AG20443 (cell line): ENCODE measurements around the gene DNAJC13.
A peak's percentile ranks its signal among the peaks of the same experiment; 100 is the strongest.

ENCODE experiments used
- DNase-seq: peaks from one replicate; pipeline ENCODE4 v3.0.0; 2012; ENCODE audit warnings: low spot score, mixed read lengths

Gene DNAJC13

GRCh38 chr3:132486099-132486498, 68.8 kb downstream of the DNAJC13 start:
- DNase-seq, result peak; percentile 60

- no peak for DNase-seq
Observed at GRCh38 chr3:132488151-132488550, 70.8 kb downstream of the DNAJC13 start.

- no peak for DNase-seq
Observed at GRCh38 chr3:132499071-132499470, 81.8 kb downstream of the DNAJC13 start.

GRCh38 chr3:132503559-132503958, 86.3 kb downstream of the DNAJC13 start:
- no peak for DNase-seq

- DNase-seq, result no peak
Observed at GRCh38 chr3:132504375-132504933, 87.2 kb downstream of the DNAJC13 start.

- DNase-seq, result no peak
Observed at GRCh38 chr3:132507657-132508056, 90.4 kb downstream of the DNAJC13 start.

- no peak for DNase-seq
Observed at GRCh38 chr3:132509096-132509495, 91.8 kb downstream of the DNAJC13 start.

GRCh38 chr3:132509506-132509905, 92.2 kb downstream of the DNAJC13 start:
- no peak for DNase-seq

- no peak for DNase-seq
Observed at GRCh38 chr3:132513057-132513456, 95.8 kb downstream of the DNAJC13 start.

GRCh38 chr3:132517311-132517710, 100.0 kb downstream of the DNAJC13 start:
- DNase-seq, result no peak

- DNase-seq, result no peak
Observed at GRCh38 chr3:132519914-132520313, 102.6 kb downstream of the DNAJC13 start.

GRCh38 chr3:132521901-132522300, 104.6 kb downstream of the DNAJC13 start:
- DNase-seq, result no peak

GRCh38 chr3:132522353-132522752, 105.1 kb downstream of the DNAJC13 start:
- no peak for DNase-seq

GRCh38 chr3:132530624-132531023, 113.3 kb downstream of the DNAJC13 start:
- no peak for DNase-seq

- peak; percentile 78 for DNase-seq
Observed at GRCh38 chr3:132535575-132536441, 118.5 kb downstream of the DNAJC13 start.

GRCh38 chr3:132536442-132537153, 119.3 kb downstream of the DNAJC13 start:
- DNase-seq, result no peak

- no peak for DNase-seq
Observed at GRCh38 chr3:132537297-132537696, 120.0 kb downstream of the DNAJC13 start.

GRCh38 chr3:132538072-132538471, 120.8 kb downstream of the DNAJC13 start:
- no peak for DNase-seq

- no peak for DNase-seq
Observed at GRCh38 chr3:132539681-132540080, 122.4 kb downstream of the DNAJC13 start.

- no peak for DNase-seq
Observed at GRCh38 chr3:132542577-132542976, 125.3 kb downstream of the DNAJC13 start.

- DNase-seq, result peak; percentile 64
Observed at GRCh38 chr3:132543011-132543739, 125.9 kb downstream of the DNAJC13 start.

GRCh38 chr3:132544130-132544529, 126.8 kb downstream of the DNAJC13 start:
- no peak for DNase-seq
